Sigmoid colon (tissue), 7 donors: ENCODE measurements around the gene ZNF680. TPM values are rescaled to one million over a fixed set of nuclear protein-coding genes. Genes with fewer than 3 reads are reported as not detected.

Experiments used
- DNase-seq: peaks from one replicate; pipeline ENCODE4 v3.0.0-alpha.2; 2019
- H3K27ac ChIP-seq, 4 donors: fragments of 200-600 bp; sonication (generic); one replicate each; pipeline ENCODE4 v1.5.1; 2016 to 2019; ENCODE audit warnings: mild to moderate bottlenecking in 1 of 4
- H3K27me3 ChIP-seq, 3 donors: fragments of 200-600 bp; sonication (generic); one replicate each; pipeline ENCODE4 v1.5.1; 2019; ENCODE audit warnings: mild to moderate bottlenecking in 1 of 3
- H3K36me3 ChIP-seq, 4 donors: fragments of 200-600 bp; sonication (generic); one replicate each; pipeline ENCODE4 v1.5.1; 2016 to 2019
- H3K4me1 ChIP-seq, 4 donors: fragments of 200-600 bp; sonication (generic); one replicate each; pipeline ENCODE4 v1.5.1; 2017 to 2019
- H3K4me3 ChIP-seq, 4 donors: fragments of 200-600 bp; sonication (generic); one replicate each; pipeline ENCODE4 v1.5.1; 2017 to 2019; ENCODE audit warnings: mild to moderate bottlenecking in 2 of 4, moderate library complexity in 1 of 4
- H3K9me3 ChIP-seq, 4 donors: fragments of 200-600 bp in 3 of 4; sonication (generic) in 3 of 4; one replicate each; pipeline versions ENCODE4 v1.5.1 to v1.6.1; 2013 to 2019
- EP300 ChIP-seq, 4 donors: sonication (generic); formaldehyde crosslinking; IDR thresholded peaks; one replicate each; pipeline ENCODE4 v1.6.1; 2017; ENCODE audit warnings: antibody characterized with exemption in 4 of 4
- POLR2A ChIP-seq, 2 donors: fragments of 450-650 bp; IDR thresholded peaks; one replicate each; pipeline ENCODE4 v1.6.1; 2016; ENCODE audit warnings: antibody characterized with exemption in 2 of 2, mild to moderate bottlenecking in 2 of 2, moderate library complexity in 2 of 2
- POLR2AphosphoS5 ChIP-seq, 4 donors: sonication (generic); formaldehyde crosslinking; IDR thresholded peaks; one replicate each; pipeline ENCODE4 v1.6.1; 2017; ENCODE audit warnings: antibody characterized with exemption in 4 of 4
- WGBS, 2 donors: extraction: QIAGEN DNeasy Blood & Tissue Kit; methylation state at CpG; one replicate each; pipeline ENCODE4 v1.1.7; 2013; 5-methylcytosine and 5-hydroxymethylcytosine counted together
- intact Hi-C: fragments of 100-400 bp; cut with DNase I; formaldehyde crosslinking; loops from one replicate; pipeline ENCODE4 v1.15.1; 2023
- polyA plus RNA-seq, 3 donors: library from polyadenylated mRNA; stranded (reverse); fragments of 200-250 nt; gene quantifications; one replicate each; pipeline ENCODE4 v1.2.3, GENCODE V29; 2013
- total RNA-seq, 4 donors: library from RNA; depleted of rRNA; stranded (reverse); fragments of >200 nt; gene quantifications; one replicate each; pipeline ENCODE4 v1.1.0, GENCODE V29; 2016
- TF ChIP-seq, protein P1 (sequence below), 4 experiments: fragments of 450-650 bp in 3 of 4; fragments of 200-600 bp in 1 of 4; IDR thresholded peaks; one replicate each; pipeline ENCODE4 v1.5.1; 2016 to 2019; ENCODE audit warnings: antibody characterized with exemption in 4 of 4, mild to moderate bottlenecking in 3 of 4, moderate library complexity in 2 of 4
- donor health status: healthy with polysubstance abuse.
- donor health status: Bipolar disorder and iron deficiency.
- donor health status: healthy.

ZNF680 gene
- total and polyA plus RNA-seq, 7 donors, result 2.4 to 28.0 (median 9.8) TPM

DNA sequence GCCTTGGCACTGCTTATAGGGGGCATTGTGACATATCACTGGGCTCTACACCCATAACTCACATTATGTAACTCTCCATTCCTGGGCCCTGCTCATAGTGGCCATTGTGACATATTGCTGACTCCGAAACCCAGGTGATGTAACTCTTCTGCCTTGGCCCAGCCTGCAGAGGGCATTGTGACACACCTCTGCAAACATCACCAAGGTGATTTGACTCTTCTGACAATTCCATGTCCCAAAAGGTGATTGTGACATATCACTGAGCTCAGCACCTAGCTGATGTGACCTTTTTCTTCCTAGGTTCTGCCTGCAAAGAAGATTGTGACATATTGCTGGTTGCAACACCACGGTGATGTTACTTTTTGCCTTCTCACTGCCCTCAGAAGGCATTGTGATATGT is 36.5 kb upstream of the ZNF680 start:
- intact Hi-C loops, result no loop called here

GRCh38 chr7:64590971-64591370 is 28.1 kb upstream of the ZNF680 start:
- Histone ChIP-seq H3K27ac (no peak overlapping the region), H3K27me3 (no peaks in the 10 kb centered on the region), H3K36me3 (no peaks in the 10 kb centered on the region), H3K9me3 (peaks cover 0 to 3% (median 2%) of the 10 kb centered on the region in 4 donors), H3K4me1 (no peaks in the 10 kb centered on the region), H3K4me3 (no peak overlapping the region)
- DNase-seq, result no peak
- WGBS, 2 donors, result 92 to 93% methylated on average over 5 of the region's 5 CpGs
- intact Hi-C loops, result no loop called here
- no peak for TF ChIP-seq EP300 (IDR thresholded peaks at IDR 0.05)
- TF ChIP-seq, protein P1, sequence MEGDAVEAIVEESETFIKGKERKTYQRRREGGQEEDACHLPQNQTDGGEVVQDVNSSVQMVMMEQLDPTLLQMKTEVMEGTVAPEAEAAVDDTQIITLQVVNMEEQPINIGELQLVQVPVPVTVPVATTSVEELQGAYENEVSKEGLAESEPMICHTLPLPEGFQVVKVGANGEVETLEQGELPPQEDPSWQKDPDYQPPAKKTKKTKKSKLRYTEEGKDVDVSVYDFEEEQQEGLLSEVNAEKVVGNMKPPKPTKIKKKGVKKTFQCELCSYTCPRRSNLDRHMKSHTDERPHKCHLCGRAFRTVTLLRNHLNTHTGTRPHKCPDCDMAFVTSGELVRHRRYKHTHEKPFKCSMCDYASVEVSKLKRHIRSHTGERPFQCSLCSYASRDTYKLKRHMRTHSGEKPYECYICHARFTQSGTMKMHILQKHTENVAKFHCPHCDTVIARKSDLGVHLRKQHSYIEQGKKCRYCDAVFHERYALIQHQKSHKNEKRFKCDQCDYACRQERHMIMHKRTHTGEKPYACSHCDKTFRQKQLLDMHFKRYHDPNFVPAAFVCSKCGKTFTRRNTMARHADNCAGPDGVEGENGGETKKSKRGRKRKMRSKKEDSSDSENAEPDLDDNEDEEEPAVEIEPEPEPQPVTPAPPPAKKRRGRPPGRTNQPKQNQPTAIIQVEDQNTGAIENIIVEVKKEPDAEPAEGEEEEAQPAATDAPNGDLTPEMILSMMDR (IDR thresholded peaks at IDR 0.05), result no peak
- TF ChIP-seq POLR2AphosphoS5 (IDR thresholded peaks at IDR 0.05), result no peak
- TF ChIP-seq POLR2A (IDR thresholded peaks at IDR 0.05), result no peak

More for the DNA sequence above, 36.5 kb upstream of the ZNF680 start:
- H3K9me3 ChIP-seq, result no peaks in the 10 kb centered on the region
- H3K4me1 ChIP-seq, result no peaks in the 10 kb centered on the region
- DNase-seq, result no peak
- H3K4me3 ChIP-seq, result no peak overlapping the region
- H3K27ac ChIP-seq, result no peak overlapping the region
- no peaks in the 10 kb centered on the region for H3K27me3 ChIP-seq
- TF ChIP-seq, protein P1 (IDR thresholded peaks at IDR 0.05), result no peak
- TF ChIP-seq EP300 (IDR thresholded peaks at IDR 0.05) (no peak), POLR2AphosphoS5 (IDR thresholded peaks at IDR 0.05) (no peak), POLR2A (IDR thresholded peaks at IDR 0.05) (no peak)
- no peaks in the 10 kb centered on the region for H3K36me3 ChIP-seq
- WGBS, 2 donors, result 86 to 87% methylated on average over 2 of the region's 2 CpGs

DNA sequence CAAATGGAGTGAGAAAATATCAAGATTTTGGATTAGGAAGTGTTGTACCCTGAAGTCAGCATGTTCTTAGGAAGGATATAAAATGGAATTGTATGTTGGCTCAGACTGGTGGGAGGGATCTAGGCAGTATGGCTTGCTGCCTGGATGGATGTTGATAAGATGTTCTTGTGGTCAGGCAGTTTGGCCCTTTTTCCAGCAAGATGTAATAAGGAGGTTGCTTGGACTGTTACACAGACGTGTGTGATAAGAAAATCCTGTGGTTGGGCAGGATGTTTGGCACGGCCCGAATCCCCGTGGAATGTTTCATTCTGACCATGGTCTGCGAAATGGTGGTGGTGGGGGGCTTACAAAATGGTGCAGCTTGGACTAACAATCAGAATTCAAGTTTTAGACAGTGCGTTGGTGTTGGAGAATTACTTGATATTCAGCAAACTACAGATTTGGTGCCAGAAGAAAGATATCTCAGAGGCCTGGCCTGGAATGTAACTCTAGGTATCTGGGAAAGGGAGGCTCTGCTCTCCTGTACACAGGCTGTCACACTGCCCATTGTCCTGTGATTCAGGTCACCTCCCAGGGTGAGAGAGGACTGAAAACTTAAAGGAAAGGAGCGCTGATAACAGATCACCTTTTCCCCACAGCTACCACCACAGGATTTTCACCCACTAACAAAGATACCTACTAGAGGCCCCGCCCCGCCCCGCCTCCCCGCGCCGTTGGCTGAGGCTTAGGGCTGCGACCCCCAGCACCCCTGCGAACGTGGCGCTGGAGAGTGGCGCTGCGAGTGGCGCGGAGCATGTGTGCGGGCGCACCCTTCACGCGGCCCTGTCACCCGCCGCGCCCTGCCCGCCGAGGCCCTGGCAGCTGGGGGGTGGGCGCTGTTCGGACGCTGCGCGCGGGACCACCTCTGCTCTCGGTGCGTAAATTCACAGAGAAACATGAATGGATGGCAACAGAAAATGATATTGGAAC is 19.3 kb upstream of the ZNF680 start:
- DNase-seq, result no peak
- Histone ChIP-seq H3K27me3 (no peaks in the 10 kb centered on the region), H3K36me3 (no peaks in the 10 kb centered on the region), H3K27ac (no peak overlapping the region), H3K4me1 (no peaks in the 10 kb centered on the region), H3K9me3 (peaks cover 0 to 4% (median 0%) of the 10 kb centered on the region in 4 donors), H3K4me3 (no peak overlapping the region)
- WGBS, 2 donors, result 92 to 95% methylated on average over 38 of the region's 38 CpGs
- intact Hi-C loops, result no loop called here
- TF ChIP-seq EP300 (IDR thresholded peaks at IDR 0.05) (no peak), POLR2AphosphoS5 (IDR thresholded peaks at IDR 0.05) (no peak), POLR2A (IDR thresholded peaks at IDR 0.05) (no peak)
- TF ChIP-seq, protein P1 (IDR thresholded peaks at IDR 0.05), result no peak

DNA sequence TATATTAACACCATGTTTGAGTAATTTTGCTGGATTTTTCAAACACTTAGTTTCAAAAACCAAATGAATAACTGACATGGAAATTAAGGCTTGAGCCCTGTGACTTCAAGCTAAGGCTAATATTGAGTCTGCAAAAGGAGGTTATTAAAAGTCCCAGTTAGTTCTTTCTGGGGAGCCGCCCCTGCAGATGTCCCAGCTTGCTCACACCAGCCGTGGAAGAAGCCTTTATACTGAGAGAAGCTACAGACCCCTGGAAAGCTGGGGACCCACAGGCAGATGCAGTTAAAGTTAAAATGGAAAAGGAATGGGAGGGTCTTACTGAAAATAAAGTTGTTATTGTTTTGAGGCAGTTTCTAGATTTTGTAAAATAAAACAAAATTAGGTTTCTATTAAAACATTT is 18.5 kb upstream of the ZNF680 start:
- no peaks in the 10 kb centered on the region for H3K4me1 ChIP-seq
- no peaks in the 10 kb centered on the region for H3K27me3 ChIP-seq
- WGBS, 2 donors, result 91 to 93% methylated on average over 2 of the region's 2 CpGs
- no peak overlapping the region for H3K4me3 ChIP-seq
- TF ChIP-seq, protein P1 (IDR thresholded peaks at IDR 0.05), result no peak
- no peak for TF ChIP-seq POLR2A (IDR thresholded peaks at IDR 0.05)
- intact Hi-C loops, result no loop called here
- no peak overlapping the region for H3K27ac ChIP-seq
- peaks cover 0 to 4% (median 0%) of the 10 kb centered on the region in 4 donors for H3K9me3 ChIP-seq
- no peaks in the 10 kb centered on the region for H3K36me3 ChIP-seq
- DNase-seq, result no peak
